ENCODE results near the gene PGAM5. TPM values are rescaled to one million over a fixed set of nuclear protein-coding genes. Genes with fewer than 3 reads are reported as not detected.

Gene PGAM5
- total and polyA plus RNA-seq, 10 donors = 8.2 to 28.8 (median 21.6) TPM

GRCh38 chr12:132695431-132695830 is 15.2 kb upstream of the PGAM5 start:
- Histone ChIP-seq H3K9me3 (no peaks in the 10 kb centered on the region), H3K27me3 (replicated peaks in 1 of 7) (no peaks in the 10 kb centered on the region), H3K4me3 (no peak overlapping the region), H3K4me1 (peaks cover 0 to 5% (median 0%) of the 10 kb centered on the region in 6 donors), H3K27ac (no peak overlapping the region), H3K36me3 (peaks cover 0 to 64% (median 9%) of the 10 kb centered on the region in 6 donors)
- DNase-seq = no peak
- intact Hi-C loops (cut with DNase I; ENCODE audit: low total_unique reads) = no loop called here
- 92 to 98% (median 95%) methylated on average over 12 of the region's 12 CpGs for WGBS, 5 donors
- TF ChIP-seq POLR2AphosphoS5 (IDR thresholded peaks at IDR 0.05) (no peak), POLR2A (IDR thresholded peaks at IDR 0.05) (no peak), CTCF (IDR thresholded peaks at IDR 0.05 in 8 of 11, conservative IDR thresholded peaks at IDR 0.05 in 3 of 11) (no peak)

- peaks cover 0 to 79% (median 12%) of the 10 kb centered on the region in 6 donors for H3K36me3 ChIP-seq
- H3K9me3 ChIP-seq = no peaks in the 10 kb centered on the region
- no peak for DNase-seq
- no peak overlapping the region for H3K4me3 ChIP-seq
- peaks cover 0 to 15% (median 0%) of the 10 kb centered on the region in 6 donors for H3K4me1 ChIP-seq
- H3K27ac ChIP-seq = no peak overlapping the region
- 73 to 92% (median 83%) methylated on average over 5 of the region's 5 CpGs for whole genome bisulfite sequencing, 5 donors
- no peaks in the 10 kb centered on the region for H3K27me3 ChIP-seq (replicated peaks in 1 of 7)
- no peak for TF ChIP-seq CTCF (IDR thresholded peaks at IDR 0.05 in 8 of 11, conservative IDR thresholded peaks at IDR 0.05 in 3 of 11)
- no peak for TF ChIP-seq POLR2AphosphoS5 (IDR thresholded peaks at IDR 0.05)
- TF ChIP-seq POLR2A (IDR thresholded peaks at IDR 0.05) = no peak
- intact Hi-C loops (cut with DNase I; ENCODE audit: low total_unique reads) = no loop called here
Observed at GRCh38 chr12:132698341-132698740, 12.3 kb upstream of the PGAM5 start.

- DNase-seq = no peak
- Histone ChIP-seq H3K36me3 (peaks cover 0 to 93% (median 12%) of the 10 kb centered on the region in 6 donors), H3K27ac (no peak overlapping the region), H3K4me1 (peaks cover 0 to 15% (median 0%) of the 10 kb centered on the region in 6 donors), H3K4me3 (no peak overlapping the region), H3K27me3 (replicated peaks in 1 of 7) (no peaks in the 10 kb centered on the region), H3K9me3 (no peaks in the 10 kb centered on the region)
- 70 to 87% (median 78%) methylated on average over 10 of the region's 10 CpGs for WGBS, 5 donors
- TF ChIP-seq POLR2A (IDR thresholded peaks at IDR 0.05) = no peak
- TF ChIP-seq CTCF (IDR thresholded peaks at IDR 0.05 in 8 of 11, conservative IDR thresholded peaks at IDR 0.05 in 3 of 11) = no peak
- intact Hi-C loops (cut with DNase I; ENCODE audit: low total_unique reads) = no loop called here
Observed at GRCh38 chr12:132700212-132700822, 10.3 kb upstream of the PGAM5 start.

- Histone ChIP-seq H3K36me3 (peaks cover 0 to 70% (median 9%) of the 10 kb centered on the region in 6 donors), H3K4me3 (no peak overlapping the region), H3K4me1 (peaks cover 0 to 15% (median 0%) of the 10 kb centered on the region in 6 donors), H3K9me3 (peaks cover 0 to 12% (median 3%) of the 10 kb centered on the region in 8 donors), H3K27ac (no peak overlapping the region), H3K27me3 (replicated peaks in 1 of 7) (no peaks in the 10 kb centered on the region)
- intact Hi-C loops (cut with DNase I; ENCODE audit: low total_unique reads) = no loop called here
- DNase-seq = no peak
- WGBS, 5 donors = 71 to 100% (median 80%) methylated on average over 1 to 4 of the region's 4 CpGs
- TF ChIP-seq POLR2AphosphoS5 (IDR thresholded peaks at IDR 0.05) (no peak), POLR2A (IDR thresholded peaks at IDR 0.05) (no peak)
Observed at GRCh38 chr12:132702640-132703039, 8.0 kb upstream of the PGAM5 start.
